ENCODE data around the gene COPE.
"Not testable (repeated sequence)": the region's sequence is repeated elsewhere in the genome, so short reads cannot be mapped to it uniquely, and the experiment has no call there.

COPE gene

DNA sequence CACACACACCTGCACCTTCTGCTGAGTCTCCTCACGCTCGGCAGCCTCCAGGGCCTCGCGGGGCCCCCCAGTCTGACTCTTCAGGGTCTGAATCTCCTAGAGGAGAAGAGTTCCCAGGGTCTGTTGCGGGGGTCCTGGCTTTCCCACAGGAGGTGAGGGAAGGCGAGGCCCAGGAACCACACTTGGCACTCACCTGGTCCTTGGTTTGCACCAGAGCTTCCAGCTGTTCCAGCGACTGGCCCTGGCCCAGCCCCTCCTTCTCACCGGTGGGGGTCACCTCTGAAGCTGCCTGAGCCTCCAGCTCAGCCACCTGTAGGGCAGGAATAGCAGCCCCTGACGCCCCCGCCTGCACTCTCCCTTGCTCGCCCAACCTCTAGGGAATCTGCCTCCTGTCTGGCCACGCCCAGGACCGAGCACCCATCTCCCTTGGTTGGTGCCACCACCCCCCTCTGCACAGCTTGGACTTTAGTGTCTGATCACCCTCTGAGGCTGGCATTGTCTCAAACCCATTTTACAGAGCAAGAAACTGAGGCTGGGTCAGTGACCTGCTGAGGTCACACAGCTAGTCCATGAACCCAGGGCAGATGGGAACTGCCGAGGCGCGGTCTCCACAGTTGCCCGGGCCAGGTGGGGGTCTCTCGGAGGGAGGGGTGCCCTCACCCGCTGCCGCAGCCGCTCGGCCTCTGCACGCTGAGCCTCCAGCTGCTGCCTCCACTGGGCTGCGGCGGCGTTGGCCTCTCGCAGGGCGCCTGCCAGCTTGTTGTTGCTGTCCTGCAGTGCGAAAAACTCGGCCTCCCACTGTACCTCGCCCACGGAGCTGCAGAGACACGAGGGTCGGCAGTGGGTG is 12.4 kb upstream of the COPE start:
- Mint-ChIP-seq H3K4me1 (peaks cover 6 to 26% of the 10 kb centered on the region in 2 donors), H3K9me3 (no peaks in the 10 kb centered on the region), H3K4me3 (peak overlapping the region in 1 of 2 donors; percentile 25), H3K27me3 (peaks cover 21 to 30% of the 10 kb centered on the region in 2 donors), H3K27ac (no peak overlapping the region), H3K36me3 (peaks cover 10 to 15% of the 10 kb centered on the region in 2 donors)
- no peak for DNase-seq
- ATAC-seq (replicated peaks): no peak

DNA sequence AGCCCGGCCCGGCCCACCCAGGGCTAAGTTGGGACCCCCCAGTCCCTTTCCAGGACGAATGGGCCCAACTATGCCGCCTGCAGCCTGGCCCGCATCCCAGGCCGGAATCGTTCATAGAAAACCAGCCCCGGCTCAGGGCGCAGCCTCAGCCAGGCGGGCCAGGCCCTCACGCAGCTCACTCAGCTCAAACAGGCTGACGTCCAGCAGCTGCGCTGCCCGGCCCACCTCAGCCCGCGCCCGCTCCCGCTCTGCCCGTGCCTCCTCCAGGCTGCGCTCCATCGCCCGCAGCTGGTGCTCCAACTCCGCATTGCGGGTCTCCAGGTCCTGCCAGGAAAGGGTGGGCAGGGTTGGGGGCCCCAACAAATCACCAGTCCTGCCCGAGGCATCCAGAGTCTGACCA is 10.1 kb upstream of the COPE start:
- Mint-ChIP-seq H3K27me3 (peaks cover 16 to 23% of the 10 kb centered on the region in 2 donors), H3K9me3 (no peaks in the 10 kb centered on the region), H3K27ac (peak overlapping the region; percentile 5), H3K36me3 (peaks cover 26 to 31% of the 10 kb centered on the region in 2 donors), H3K4me3 (no peak overlapping the region), H3K4me1 (peaks cover 6 to 26% of the 10 kb centered on the region in 2 donors)
- no peak for ATAC-seq (replicated peaks)
- DNase-seq: no peak

DNA sequence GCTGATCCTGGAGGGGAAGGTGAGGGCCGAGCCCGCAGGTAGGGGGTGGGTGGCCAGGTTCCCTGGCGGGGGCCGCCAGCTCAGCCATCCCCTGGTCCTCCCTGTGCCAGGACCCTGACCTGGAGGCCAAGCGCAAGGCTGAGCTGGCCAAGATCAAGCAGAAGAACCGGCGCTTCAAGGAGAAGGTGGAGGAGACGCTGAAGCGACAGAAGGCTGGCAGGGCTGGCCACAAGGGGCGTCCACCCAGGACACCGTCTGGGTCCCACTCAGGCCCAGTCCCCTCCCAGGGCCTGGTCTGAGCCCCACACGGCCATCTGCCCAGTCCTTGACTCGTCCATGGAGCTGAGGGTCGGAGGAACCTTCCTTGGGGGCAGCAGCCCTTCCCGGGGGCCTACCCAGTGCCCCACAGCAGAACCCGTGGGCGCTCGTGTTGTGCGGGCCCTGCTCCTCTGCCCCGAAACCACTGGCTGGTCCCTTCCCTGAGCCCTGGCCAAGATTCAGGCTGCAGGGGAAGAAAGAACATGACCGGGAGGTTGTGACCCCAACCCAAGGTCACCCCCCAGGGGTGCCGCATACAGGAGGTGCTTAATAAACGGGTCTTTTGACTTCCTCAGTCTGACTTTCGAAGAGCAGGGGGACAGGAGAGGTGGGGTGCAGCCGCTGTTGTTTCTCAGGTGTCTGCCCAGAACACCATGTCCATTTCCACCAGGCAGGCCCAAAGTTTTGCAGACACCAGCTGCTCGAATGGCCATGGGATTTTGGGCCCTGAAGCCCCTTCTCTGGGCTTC is 9.0 kb upstream of the COPE start:
- no peak overlapping the region for H3K4me3 Mint-ChIP-seq
- H3K4me1 Mint-ChIP-seq: peaks cover 6 to 16% of the 10 kb centered on the region in 2 donors
- ATAC-seq (replicated peaks): no peak
- peaks cover 33 to 39% of the 10 kb centered on the region in 2 donors for H3K36me3 Mint-ChIP-seq
- DNase-seq: no peak
- no peaks in the 10 kb centered on the region for H3K9me3 Mint-ChIP-seq
- no peak overlapping the region for H3K27ac Mint-ChIP-seq
- peaks cover 5 to 12% of the 10 kb centered on the region in 2 donors for H3K27me3 Mint-ChIP-seq

DNA sequence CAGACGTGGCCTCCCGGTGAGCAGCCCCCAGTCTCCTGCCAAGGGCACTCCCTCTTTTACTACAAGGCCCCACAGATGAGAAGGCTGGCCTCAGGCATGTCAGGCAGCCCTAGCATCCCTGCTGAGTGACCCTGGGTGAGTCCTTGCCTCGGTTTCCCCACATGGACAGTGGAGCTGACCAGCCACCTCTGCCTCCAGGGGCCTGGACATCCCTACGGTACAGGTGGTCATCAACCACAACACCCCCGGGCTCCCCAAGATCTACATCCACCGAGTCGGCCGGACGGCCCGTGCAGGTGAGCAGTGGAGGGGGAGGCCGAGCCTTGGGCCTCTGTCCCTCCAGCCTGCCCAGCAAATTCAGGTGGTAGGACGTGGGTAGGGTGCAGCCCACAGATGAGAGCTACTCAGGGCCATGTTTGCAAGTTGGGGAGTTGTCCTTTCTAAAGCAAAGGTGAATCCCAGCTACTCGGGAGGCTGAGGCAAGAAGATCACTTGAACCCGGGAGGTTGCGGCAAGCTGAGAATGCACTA is 5.6 kb upstream of the COPE start:
- DNase-seq (no peak), ATAC-seq (replicated peaks) (no peak)
- peaks cover 9 to 18% of the 10 kb centered on the region in 2 donors for H3K4me1 Mint-ChIP-seq
- no peak overlapping the region for H3K4me3 Mint-ChIP-seq
- no peak overlapping the region for H3K27ac Mint-ChIP-seq
- no peaks in the 10 kb centered on the region for H3K27me3 Mint-ChIP-seq
- H3K9me3 Mint-ChIP-seq: no peaks in the 10 kb centered on the region
- H3K36me3 Mint-ChIP-seq: peaks cover 50 to 53% of the 10 kb centered on the region in 2 donors

DNA sequence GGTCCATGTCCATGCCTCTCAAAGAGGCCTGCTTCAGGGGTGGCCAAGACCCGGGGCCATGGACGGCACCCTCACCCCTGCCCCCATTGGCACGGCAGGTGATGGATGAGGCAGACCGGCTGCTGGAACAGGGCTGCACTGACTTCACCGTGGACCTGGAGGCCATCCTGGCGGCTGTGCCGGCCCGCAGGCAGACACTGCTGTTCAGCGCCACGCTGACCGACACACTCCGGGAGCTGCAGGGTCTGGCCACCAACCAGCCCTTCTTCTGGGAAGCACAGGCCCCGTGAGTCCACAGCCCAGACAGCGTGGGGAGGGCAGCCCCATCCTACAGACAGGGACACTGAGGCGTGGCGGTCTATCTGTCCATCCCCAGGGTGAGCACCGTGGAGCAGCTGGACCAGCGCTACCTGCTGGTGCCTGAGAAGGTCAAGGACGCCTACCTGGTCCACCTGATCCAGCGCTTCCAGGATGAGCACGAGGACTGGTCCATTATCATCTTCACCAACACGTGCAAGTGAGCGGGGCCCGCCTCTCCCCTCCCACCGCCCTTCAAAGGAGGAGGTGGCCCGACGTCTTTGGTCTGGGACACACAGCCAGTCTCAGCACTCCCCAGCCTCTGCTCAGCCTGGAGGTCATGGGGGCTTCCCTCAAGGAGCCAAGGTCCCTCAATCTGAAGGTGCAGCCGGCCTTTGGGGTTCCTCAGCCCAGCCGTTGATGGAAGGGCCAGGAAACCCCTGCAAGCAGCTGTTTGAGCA is 3.2 kb upstream of the COPE start:
- DNase-seq (no peak), ATAC-seq (replicated peaks) (no peak)
- Mint-ChIP-seq H3K27ac (no peak overlapping the region), H3K36me3 (peaks cover 42 to 51% of the 10 kb centered on the region in 2 donors), H3K9me3 (no peaks in the 10 kb centered on the region), H3K4me3 (no peak overlapping the region), H3K27me3 (no peaks in the 10 kb centered on the region), H3K4me1 (peaks cover 14 to 30% of the 10 kb centered on the region in 2 donors)

DNA sequence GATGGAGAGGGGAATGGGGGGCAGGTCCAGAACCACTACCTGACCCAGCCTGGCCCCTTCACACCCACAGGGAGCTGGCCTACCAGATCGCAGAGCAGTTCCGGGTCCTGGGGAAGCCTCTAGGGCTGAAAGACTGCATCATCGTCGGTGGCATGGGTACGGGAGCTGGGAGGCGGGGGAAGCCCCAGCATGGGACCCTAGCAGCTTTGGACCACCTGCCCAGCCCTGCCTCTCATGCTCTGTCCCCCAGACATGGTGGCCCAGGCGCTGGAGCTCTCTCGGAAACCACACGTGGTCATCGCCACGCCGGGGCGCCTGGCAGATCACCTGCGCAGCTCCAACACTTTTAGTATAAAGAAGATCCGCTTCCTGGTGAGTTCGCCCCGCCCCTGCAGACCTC is 2.4 kb upstream of the COPE start:
- H3K4me3 Mint-ChIP-seq: peak overlapping the region; percentile 28 to 36
- H3K36me3 Mint-ChIP-seq: peaks cover 39 to 51% of the 10 kb centered on the region in 2 donors
- ATAC-seq (replicated peaks): no peak
- no peaks in the 10 kb centered on the region for H3K27me3 Mint-ChIP-seq
- no peak for DNase-seq
- no peaks in the 10 kb centered on the region for H3K9me3 Mint-ChIP-seq
- no peak overlapping the region for H3K27ac Mint-ChIP-seq
- peaks cover 18 to 33% of the 10 kb centered on the region in 2 donors for H3K4me1 Mint-ChIP-seq

DNA sequence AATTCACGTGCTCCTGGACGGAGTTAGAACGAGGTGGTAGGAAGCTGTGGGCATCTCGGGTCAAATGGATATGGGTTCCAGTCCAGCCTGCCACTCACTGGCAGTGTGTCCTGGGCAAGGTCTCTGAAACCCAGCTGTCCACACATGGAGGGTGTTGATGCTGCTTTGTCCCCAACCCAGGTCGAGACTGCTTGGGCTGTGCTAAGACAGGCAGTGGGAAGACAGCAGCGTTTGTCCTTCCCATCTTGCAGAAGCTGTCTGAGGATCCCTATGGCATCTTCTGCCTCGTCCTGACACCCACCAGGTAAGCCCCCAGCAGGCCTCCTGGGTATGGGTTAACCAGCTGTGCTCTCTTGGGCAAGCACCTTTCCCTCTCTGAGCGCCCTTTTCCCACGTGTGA is 1.2 kb upstream of the COPE start:
- peaks cover 19 to 40% of the 10 kb centered on the region in 2 donors for H3K4me1 Mint-ChIP-seq
- H3K4me3 Mint-ChIP-seq: peak overlapping the region; percentile 88 to 93
- DNase-seq (no peak), ATAC-seq (replicated peaks) (no peak)
- H3K27me3 Mint-ChIP-seq: no peaks in the 10 kb centered on the region
- H3K27ac Mint-ChIP-seq: peak overlapping the region; percentile 96
- peaks cover 33 to 45% of the 10 kb centered on the region in 2 donors for H3K36me3 Mint-ChIP-seq
- no peaks in the 10 kb centered on the region for H3K9me3 Mint-ChIP-seq

DNA sequence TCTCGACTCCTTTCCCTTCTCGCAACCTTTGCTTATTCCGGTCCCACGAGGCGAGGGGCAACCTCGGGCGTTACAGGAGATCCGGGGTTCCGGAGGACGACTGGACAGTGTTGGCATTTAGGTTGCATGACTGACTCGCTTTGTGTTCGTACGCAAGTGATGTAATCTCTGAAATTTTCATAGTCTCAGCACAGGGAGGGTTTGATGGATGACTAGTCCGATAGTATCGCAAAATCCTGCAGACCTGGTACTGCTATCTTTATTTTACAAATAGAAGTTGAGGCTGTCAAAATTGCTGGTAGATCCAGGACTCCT is 670 bp upstream of the COPE start:
- DNase-seq (no peak), ATAC-seq (replicated peaks) (no peak)
- H3K4me1 Mint-ChIP-seq: peaks cover 19 to 45% of the 10 kb centered on the region in 2 donors
- H3K4me3 Mint-ChIP-seq: peak overlapping the region; percentile 88 to 93
- peak overlapping the region; percentile 96 for H3K27ac Mint-ChIP-seq
- H3K9me3 Mint-ChIP-seq: no peaks in the 10 kb centered on the region
- H3K36me3 Mint-ChIP-seq: peaks cover 34 to 49% of the 10 kb centered on the region in 2 donors
- no peaks in the 10 kb centered on the region for H3K27me3 Mint-ChIP-seq

DNA sequence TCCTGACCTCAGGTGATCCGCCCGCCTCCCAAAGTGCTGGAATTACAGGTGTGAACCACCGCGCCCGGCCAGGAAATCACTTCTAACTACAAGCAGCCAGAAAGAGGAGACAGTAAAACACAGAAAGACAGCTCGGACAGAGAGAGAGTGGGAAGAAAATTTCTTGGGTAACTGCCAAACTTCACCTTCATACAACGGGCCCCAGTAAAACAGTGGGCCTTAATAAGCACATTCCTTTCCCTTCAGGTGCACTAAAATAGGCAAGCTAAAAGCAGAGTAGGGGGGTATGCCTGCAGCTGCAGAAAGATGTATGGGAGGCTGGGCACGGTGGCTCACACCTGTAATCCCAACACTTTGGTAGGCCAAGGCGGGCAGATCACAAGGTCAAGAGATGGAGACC is 1.6 kb downstream of the COPE start:
- H3K36me3 Mint-ChIP-seq: peaks cover 25 to 39% of the 10 kb centered on the region in 2 donors
- peaks cover 24 to 59% of the 10 kb centered on the region in 2 donors for H3K4me1 Mint-ChIP-seq
- ATAC-seq (replicated peaks); DNase-seq; H3K9me3 Mint-ChIP-seq; H3K27me3 Mint-ChIP-seq: not testable (repeated sequence)
- peak overlapping the region; percentile 62 for H3K27ac Mint-ChIP-seq
- H3K4me3 Mint-ChIP-seq: peak overlapping the region; percentile 76 to 88

DNA sequence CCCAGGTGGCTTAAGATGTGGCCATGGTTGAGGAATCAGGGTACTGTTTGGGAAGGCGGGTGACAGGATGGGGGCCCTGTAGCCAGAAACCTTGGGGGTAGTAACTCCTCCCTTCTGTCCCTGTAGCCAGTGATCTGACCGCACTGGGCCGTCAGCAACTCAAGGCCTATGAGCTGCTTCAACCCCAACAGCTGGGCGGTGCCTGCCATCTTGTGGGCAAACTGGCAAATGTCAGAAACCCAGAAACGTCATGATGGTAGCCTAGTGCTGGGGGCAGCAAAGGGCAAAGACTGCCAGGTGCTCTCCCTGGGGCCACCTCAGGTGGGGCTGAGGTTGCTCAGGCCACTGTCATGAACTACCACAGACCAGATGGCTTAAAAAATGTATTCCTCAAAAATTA is 3.5 kb downstream of the COPE start:
- no peaks in the 10 kb centered on the region for H3K9me3 Mint-ChIP-seq
- no peak for ATAC-seq (replicated peaks)
- H3K36me3 Mint-ChIP-seq: peaks cover 24 to 29% of the 10 kb centered on the region in 2 donors
- no peaks in the 10 kb centered on the region for H3K27me3 Mint-ChIP-seq
- H3K27ac Mint-ChIP-seq: no peak overlapping the region
- peaks cover 19 to 54% of the 10 kb centered on the region in 2 donors for H3K4me1 Mint-ChIP-seq
- peak; percentile 31 for DNase-seq
- no peak overlapping the region for H3K4me3 Mint-ChIP-seq

DNA sequence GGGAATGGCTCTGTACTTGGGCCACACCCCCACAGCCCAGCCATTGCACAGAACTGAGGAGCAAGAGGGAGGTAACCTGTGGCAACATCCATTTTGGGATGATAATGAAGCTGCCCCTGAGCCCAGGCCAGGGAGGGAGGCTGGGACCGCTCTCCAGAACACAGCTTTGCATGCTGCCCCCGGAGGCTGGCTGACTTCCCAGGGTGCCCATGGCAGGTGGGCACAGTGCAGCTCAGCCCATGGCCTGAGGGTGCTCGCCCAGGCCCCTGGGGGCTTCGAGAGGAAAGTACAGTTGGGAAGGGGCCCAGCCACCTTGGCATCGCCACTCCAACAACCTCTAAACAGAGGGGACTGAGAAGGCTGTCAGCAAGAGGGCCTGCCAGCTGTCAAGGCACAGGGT is 5.7 kb downstream of the COPE start:
- ATAC-seq (replicated peaks): no peak
- Mint-ChIP-seq H3K27me3 (no peaks in the 10 kb centered on the region), H3K4me3 (no peak overlapping the region), H3K4me1 (peaks cover 17 to 41% of the 10 kb centered on the region in 2 donors), H3K27ac (no peak overlapping the region), H3K9me3 (no peaks in the 10 kb centered on the region), H3K36me3 (peaks cover 30 to 33% of the 10 kb centered on the region in 2 donors)
- DNase-seq: no peak

DNA sequence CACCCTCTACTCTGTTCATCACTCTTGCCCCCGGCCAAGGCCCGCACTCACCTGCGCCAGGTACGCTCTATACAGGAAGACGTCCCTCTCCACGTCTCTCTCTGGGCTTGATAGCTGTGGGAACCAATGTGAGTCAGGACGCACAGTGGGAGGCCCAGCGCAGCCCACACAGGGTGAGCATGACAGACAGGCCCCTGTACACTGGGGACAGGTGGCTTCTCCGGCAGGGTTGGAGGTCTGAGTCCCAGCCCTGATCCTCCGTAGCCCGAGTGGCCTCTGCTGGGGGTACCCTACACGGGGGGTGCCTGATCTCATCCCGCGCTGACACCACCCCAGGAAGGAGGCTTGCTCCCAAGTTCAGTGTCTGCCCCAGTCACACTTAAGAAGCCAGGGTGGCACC is 6.3 kb downstream of the COPE start:
- Mint-ChIP-seq H3K36me3 (peaks cover 30 to 33% of the 10 kb centered on the region in 2 donors), H3K27me3 (no peaks in the 10 kb centered on the region), H3K4me3 (no peak overlapping the region), H3K27ac (peak overlapping the region; percentile 84), H3K4me1 (peaks cover 15 to 37% of the 10 kb centered on the region in 2 donors), H3K9me3 (no peaks in the 10 kb centered on the region)
- ATAC-seq (replicated peaks): no peak
- no peak for DNase-seq

DNA sequence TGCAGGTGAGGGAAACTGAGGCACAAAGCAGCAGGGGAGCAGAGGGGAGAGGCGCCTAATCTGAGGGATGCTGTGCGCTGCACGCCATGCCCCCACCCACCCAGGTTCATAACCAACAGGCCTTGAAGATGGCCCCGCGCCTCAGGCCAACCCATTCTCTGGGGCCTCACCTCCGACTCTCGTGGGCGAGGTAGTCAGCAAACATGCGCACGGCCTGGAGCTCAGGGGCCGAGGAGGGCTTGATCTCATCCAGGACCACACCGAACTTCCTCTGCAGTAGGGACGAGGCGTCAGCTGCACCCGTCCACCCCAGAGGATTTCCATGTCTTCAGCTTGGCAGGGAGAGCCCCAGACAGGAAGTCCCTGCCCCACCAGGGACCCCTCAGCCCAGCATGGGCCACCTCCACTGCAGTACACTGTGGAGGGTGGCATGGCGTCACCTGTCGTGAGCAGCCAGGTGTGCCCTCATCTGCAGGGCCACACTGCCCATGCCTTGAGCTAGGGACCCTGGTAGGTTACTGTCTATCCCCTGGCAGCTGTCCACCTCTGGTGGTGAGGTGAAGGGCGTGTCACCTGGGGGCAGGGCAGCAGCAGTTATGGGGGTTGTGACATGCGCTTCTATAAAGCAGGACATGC is 8.3 kb downstream of the COPE start:
- Mint-ChIP-seq H3K27ac (no peak overlapping the region), H3K4me1 (peaks cover 10 to 28% of the 10 kb centered on the region in 2 donors), H3K27me3 (no peaks in the 10 kb centered on the region), H3K9me3 (no peaks in the 10 kb centered on the region), H3K36me3 (peaks cover 29 to 34% of the 10 kb centered on the region in 2 donors), H3K4me3 (no peak overlapping the region)
- ATAC-seq (replicated peaks) (no peak), DNase-seq (no peak)

Measured in stimulated activated naive B cell treated with anti-CD40 and anti-IgM and Interleukin-4, amounts not matched to agents 10 μg/mL and 1 μg/mL and 100 μg/mL, for 72 hours (primary cell).